ENCODE results near the gene OR51S1.
"Not testable (repeated sequence)": the region's sequence is repeated elsewhere in the genome, so short reads cannot be mapped to it uniquely, and the experiment has no call there.

Gene OR51S1

DNA sequence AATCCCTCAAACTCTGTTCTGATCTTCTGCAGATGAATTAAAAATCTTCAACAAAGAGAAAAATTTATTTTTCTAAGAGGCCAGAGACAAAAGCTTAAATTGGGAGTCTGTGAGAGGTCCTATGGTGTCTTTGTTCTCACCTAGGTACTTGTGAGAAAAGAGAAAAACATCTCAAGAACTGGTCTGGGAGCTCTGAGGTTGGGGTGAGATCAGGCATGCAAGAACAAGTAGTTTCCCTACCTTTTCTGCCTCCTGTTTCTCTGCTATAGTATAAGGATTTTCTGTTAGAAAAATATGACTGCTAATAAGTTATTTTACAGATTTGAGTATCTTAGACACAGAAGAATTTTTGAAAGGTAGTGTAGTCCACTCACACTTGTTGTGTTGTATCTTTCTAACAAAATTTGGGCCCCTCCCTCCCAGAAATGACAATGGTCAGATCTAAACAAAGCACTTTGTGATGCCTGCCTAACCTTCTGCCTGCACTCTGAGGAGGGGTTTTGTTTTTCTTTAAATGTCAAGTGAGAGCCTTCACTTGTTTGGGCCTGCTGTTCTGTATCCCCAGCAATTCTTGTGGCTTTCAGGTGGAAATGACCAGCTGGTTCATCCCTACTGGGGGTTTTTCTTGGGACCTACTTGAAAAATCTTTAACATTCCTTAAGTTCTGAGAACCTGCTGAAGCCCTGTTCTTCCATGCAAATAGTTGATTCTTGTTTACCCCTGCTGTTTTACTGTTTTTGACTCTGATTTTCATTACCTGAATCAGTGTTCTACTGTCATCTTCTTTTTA, 13.6 kb upstream of the OR51S1 start:
- Histone ChIP-seq H3K4me3 (ENCODE audit: low read length) (no peak overlapping the region), H3K4me1 (ENCODE audit: control insufficient read depth, low read depth, low read length) (peaks cover 17% of the 10 kb centered on the region), H3K9me3 (ENCODE audit: control insufficient read depth, low read depth, low read length) (no peaks in the 10 kb centered on the region), H3K27ac (ENCODE audit: low read length) (no peak overlapping the region), H3K9ac (ENCODE audit: low read length) (no peak overlapping the region), H3K36me3 (ENCODE audit: control insufficient read depth, low read depth, low read length) (no peaks in the 10 kb centered on the region), H3K27me3 (ENCODE audit: control insufficient read depth, insufficient read depth, low read length) (no peaks in the 10 kb centered on the region)

DNA sequence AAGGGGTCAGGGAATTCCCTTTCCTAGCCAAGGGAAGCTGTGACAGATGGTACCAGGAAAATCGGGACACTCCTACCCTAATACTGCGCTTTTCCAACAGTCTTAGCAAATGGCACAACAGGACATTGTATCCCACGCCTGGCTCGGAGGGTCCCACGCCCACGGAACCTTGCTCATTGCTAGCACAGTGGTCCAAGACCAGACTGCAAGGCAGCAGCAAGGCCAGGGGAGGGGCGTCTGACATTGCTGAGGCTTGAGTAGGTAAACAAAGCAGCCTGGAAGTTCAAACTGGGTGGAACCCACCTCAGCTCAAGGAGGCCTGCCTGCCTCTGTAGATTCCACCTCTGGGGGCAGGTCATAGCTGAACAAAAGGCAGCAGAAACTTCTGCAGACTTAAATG, 5.3 kb upstream of the OR51S1 start:
- H3K9ac ChIP-seq (ENCODE audit: low read length), result not testable (repeated sequence)

DNA sequence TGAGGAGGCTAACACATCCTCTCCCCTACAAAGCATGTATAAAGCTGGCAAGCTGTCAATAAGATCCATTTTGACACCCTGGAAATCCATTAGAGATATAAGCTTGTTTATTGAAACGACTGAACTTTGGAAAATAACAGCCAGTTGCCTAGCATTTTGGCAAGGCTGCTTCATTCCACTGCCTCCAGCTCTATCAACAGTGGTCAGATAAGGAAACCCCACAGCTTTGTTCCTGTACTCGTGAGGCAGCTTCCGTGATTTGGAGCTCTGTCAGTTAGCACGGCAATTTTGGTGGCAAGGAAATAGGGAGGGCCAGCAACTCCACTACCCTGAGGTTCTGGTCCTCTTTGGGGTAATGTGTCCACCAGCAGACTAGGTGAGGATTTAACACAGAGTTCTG, 2.0 kb upstream of the OR51S1 start:
- H3K9me3 ChIP-seq (ENCODE audit: control insufficient read depth, low read depth, low read length), result no peaks in the 10 kb centered on the region
- no peak overlapping the region for H3K9ac ChIP-seq (ENCODE audit: low read length)
- no peaks in the 10 kb centered on the region for H3K36me3 ChIP-seq (ENCODE audit: control insufficient read depth, low read depth, low read length)
- H3K27me3 ChIP-seq (ENCODE audit: control insufficient read depth, insufficient read depth, low read length), result no peaks in the 10 kb centered on the region
- H3K4me1 ChIP-seq (ENCODE audit: control insufficient read depth, low read depth, low read length), result no peaks in the 10 kb centered on the region
- H3K27ac ChIP-seq (ENCODE audit: low read length), result no peak overlapping the region
- no peak overlapping the region for H3K4me3 ChIP-seq (ENCODE audit: low read length)

More for the DNA sequence above, 5.3 kb upstream of the OR51S1 start:
- not testable (repeated sequence) for H3K9me3 ChIP-seq (ENCODE audit: control insufficient read depth, low read depth, low read length); H3K36me3 ChIP-seq (ENCODE audit: control insufficient read depth, low read depth, low read length); H3K4me1 ChIP-seq (ENCODE audit: control insufficient read depth, low read depth, low read length); H3K4me3 ChIP-seq (ENCODE audit: low read length); H3K27ac ChIP-seq (ENCODE audit: low read length); H3K27me3 ChIP-seq (ENCODE audit: control insufficient read depth, insufficient read depth, low read length)

DNA sequence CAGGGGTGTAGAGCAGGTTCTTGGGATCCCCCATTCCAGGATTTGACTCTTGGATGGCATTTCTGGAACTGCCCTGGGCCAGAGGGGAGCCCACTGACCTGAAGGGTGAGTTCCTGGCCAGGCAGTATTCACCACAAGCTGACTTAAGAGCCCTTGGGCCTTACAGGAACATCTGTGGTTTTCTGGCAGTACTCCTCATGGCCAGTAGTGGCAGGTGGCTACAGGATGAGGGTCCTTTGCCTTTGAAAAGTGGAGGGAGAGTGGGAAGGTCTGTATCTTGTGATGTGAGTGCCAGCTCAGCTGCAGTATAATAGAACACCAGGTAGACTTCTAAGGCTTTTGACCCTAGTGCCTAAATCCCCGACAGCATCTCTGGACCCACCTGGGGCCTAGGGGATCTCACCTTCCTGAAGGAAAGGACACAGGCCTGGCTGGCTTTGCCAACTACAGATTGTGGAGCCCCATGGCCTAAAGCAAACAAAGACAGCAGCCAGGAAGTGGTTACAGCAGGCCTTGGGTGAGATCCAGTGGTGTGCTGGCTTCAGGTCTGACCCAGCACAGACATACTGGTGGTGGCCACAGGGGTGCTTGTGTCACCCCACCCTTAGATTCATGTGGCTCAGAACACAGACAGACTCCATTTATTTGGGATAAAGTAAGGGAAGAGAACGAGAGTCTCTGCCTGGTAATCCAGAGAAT, 9.0 kb downstream of the OR51S1 start:
- Histone ChIP-seq H3K36me3 (ENCODE audit: control insufficient read depth, low read depth, low read length) (no peaks in the 10 kb centered on the region), H3K27me3 (ENCODE audit: control insufficient read depth, insufficient read depth, low read length) (no peaks in the 10 kb centered on the region), H3K9me3 (ENCODE audit: control insufficient read depth, low read depth, low read length) (no peaks in the 10 kb centered on the region), H3K4me3 (ENCODE audit: low read length) (no peak overlapping the region), H3K27ac (ENCODE audit: low read length) (no peak overlapping the region), H3K4me1 (ENCODE audit: control insufficient read depth, low read depth, low read length) (no peaks in the 10 kb centered on the region), H3K9ac (ENCODE audit: low read length) (no peak overlapping the region)

DNA sequence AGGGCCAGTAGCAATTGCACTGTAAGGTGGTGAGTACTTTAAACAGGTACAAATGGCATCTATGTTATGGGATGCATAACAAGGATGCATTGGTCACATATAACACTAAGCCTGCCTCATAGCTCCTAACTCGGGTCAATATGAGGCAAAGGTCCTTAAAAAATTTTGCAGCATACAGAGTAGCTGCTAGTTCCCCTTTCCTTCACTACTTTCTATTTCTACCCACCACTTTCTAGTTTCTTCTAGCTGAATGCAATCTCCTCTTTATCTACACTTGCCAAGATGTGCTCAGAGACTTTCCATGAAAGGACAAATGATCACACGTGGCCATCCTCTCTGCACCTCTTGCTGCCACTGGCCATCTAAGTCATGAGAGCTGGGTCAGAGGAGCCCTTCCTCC, 18.1 kb downstream of the OR51S1 start:
- Histone ChIP-seq H3K36me3 (ENCODE audit: control insufficient read depth, low read depth, low read length) (no peaks in the 10 kb centered on the region), H3K4me3 (ENCODE audit: low read length) (no peak overlapping the region), H3K9me3 (ENCODE audit: control insufficient read depth, low read depth, low read length) (no peaks in the 10 kb centered on the region), H3K4me1 (ENCODE audit: control insufficient read depth, low read depth, low read length) (no peaks in the 10 kb centered on the region), H3K27me3 (ENCODE audit: control insufficient read depth, insufficient read depth, low read length) (no peaks in the 10 kb centered on the region), H3K9ac (ENCODE audit: low read length) (no peak overlapping the region), H3K27ac (ENCODE audit: low read length) (no peak overlapping the region)

DNA sequence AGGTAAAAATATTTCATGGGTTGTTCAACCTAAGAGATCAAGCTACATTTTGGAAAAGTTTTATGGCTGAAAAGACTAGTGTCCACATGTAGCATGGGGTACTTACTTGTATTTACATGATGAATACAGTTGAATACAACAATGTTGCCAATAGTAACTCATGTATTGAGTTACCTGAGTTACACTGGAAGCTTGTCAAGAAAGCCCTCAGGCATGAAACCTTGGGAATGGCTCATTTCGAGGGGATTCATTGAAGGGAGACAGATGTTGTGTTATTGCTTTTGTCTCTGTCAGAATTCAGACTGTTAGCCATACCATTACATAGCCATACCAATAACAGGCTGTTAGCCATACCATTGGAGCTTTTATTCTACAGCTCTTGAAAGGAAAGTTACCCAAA, 18.7 kb downstream of the OR51S1 start:
- no peak overlapping the region for H3K4me3 ChIP-seq (ENCODE audit: low read length)
- no peaks in the 10 kb centered on the region for H3K9me3 ChIP-seq (ENCODE audit: control insufficient read depth, low read depth, low read length)
- H3K36me3 ChIP-seq (ENCODE audit: control insufficient read depth, low read depth, low read length), result no peaks in the 10 kb centered on the region
- H3K9ac ChIP-seq (ENCODE audit: low read length), result no peak overlapping the region
- H3K27ac ChIP-seq (ENCODE audit: low read length), result no peak overlapping the region
- no peaks in the 10 kb centered on the region for H3K27me3 ChIP-seq (ENCODE audit: control insufficient read depth, insufficient read depth, low read length)
- H3K4me1 ChIP-seq (ENCODE audit: control insufficient read depth, low read depth, low read length), result no peaks in the 10 kb centered on the region

DNA sequence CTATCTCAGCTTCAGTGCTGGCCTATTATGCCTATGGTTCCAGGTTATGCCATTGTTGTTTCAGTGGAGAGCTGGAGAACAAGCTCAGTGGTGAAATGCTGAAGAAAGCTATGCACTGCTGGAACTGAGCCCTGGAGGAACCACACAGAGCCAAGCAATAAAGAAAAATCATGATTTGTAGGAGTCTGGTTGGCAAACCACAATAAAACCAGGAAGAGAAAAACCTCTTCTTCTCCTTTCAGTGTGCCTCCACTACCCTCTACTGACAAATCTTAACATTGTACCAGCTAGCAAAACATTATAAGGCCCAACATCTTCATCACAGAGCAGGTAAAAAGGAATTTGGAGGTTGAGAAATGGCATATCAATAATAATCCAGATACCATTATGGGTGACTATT, 22.6 kb downstream of the OR51S1 start:
- Histone ChIP-seq H3K4me3 (ENCODE audit: low read length) (no peak overlapping the region), H3K27ac (ENCODE audit: low read length) (no peak overlapping the region), H3K9me3 (ENCODE audit: control insufficient read depth, low read depth, low read length) (no peaks in the 10 kb centered on the region), H3K36me3 (ENCODE audit: control insufficient read depth, low read depth, low read length) (no peaks in the 10 kb centered on the region), H3K27me3 (ENCODE audit: control insufficient read depth, insufficient read depth, low read length) (no peaks in the 10 kb centered on the region), H3K9ac (ENCODE audit: low read length) (no peak overlapping the region), H3K4me1 (ENCODE audit: control insufficient read depth, low read depth, low read length) (no peaks in the 10 kb centered on the region)

DNA sequence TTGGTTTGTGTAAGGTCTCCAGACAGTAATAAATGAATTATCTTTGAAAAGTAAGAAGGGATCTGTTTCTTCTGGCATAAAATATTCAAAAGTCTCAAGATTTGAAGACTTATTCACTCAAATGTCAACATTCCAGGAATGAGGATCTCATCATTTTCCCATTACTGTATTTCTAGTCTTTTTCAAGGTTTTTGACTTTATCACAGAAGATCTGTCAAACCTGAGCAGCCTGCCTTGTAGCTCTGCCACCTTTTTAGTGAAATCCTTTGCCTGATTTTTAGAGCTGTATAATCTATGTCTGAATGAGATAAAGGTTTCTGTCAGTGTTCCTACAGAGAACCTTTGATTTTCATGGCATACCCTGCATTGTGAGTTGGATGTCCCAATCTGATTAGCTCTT, 23.9 kb downstream of the OR51S1 start:
- H3K27ac ChIP-seq (ENCODE audit: low read length), result no peak overlapping the region
- H3K4me3 ChIP-seq (ENCODE audit: low read length), result no peak overlapping the region
- no peaks in the 10 kb centered on the region for H3K36me3 ChIP-seq (ENCODE audit: control insufficient read depth, low read depth, low read length)
- no peaks in the 10 kb centered on the region for H3K9me3 ChIP-seq (ENCODE audit: control insufficient read depth, low read depth, low read length)
- no peak overlapping the region for H3K9ac ChIP-seq (ENCODE audit: low read length)
- no peaks in the 10 kb centered on the region for H3K27me3 ChIP-seq (ENCODE audit: control insufficient read depth, insufficient read depth, low read length)
- no peaks in the 10 kb centered on the region for H3K4me1 ChIP-seq (ENCODE audit: control insufficient read depth, low read depth, low read length)

DNA sequence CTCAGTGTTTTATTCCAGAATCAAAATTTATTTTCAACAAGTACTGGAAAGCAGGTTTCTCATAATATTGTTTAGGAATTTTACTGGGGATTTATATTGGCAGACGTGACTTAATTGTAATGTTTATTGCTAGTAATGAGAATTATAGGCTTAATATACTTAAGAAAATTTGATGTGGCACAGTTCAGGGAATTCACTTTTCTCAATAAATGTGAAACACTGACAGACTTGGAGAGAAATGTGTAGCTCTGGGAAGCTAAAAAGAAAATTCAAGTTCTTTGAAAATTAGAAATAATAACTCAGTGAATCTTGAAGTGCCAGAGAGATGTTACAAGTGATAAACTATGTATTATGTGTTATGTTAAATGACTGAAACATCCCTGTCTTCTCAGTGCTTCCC, 28.0 kb downstream of the OR51S1 start, which contains the start of gene OR51F2:
TSS of gene OR51F2 (plus strand) at position 301 of the 400 bp plus-strand sequence. CDS start 101 bp downstream, outside the sequence.
- no peaks in the 10 kb centered on the region for H3K27me3 ChIP-seq (ENCODE audit: control insufficient read depth, insufficient read depth, low read length)
- no peak within 1 kb of the TSS for H3K4me3 ChIP-seq (ENCODE audit: low read length)
- H3K9me3 ChIP-seq (ENCODE audit: control insufficient read depth, low read depth, low read length), result no peaks in the 10 kb centered on the region
- no peak within 1 kb of the TSS for H3K9ac ChIP-seq (ENCODE audit: low read length)
- no peaks in the 10 kb centered on the region for H3K4me1 ChIP-seq (ENCODE audit: control insufficient read depth, low read depth, low read length)
- no peaks in the 10 kb centered on the region for H3K36me3 ChIP-seq (ENCODE audit: control insufficient read depth, low read depth, low read length)
- no peak within 1 kb of the TSS for H3K27ac ChIP-seq (ENCODE audit: low read length)

DNA sequence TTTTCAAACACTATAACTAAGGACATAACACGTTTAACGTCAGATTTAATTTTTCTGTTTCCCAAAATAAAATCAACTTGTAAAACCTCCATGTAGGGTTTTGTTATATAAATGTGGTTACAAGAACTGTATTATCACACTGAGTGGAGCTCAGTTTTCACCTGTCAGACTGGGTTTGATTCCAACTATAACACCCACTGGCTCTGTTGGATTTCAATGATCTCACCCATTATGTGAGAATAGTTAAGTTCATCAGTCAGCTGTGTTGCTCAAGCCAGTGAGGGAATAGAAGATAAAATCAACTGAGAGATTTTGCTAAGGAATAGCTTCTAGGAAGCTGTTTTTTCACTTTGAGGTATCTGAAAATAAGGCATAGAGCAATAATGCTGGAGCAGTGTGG, 39.8 kb downstream of the OR51S1 start:
- no peaks in the 10 kb centered on the region for H3K9me3 ChIP-seq (ENCODE audit: control insufficient read depth, low read depth, low read length)
- no peak overlapping the region for H3K9ac ChIP-seq (ENCODE audit: low read length)

DNA sequence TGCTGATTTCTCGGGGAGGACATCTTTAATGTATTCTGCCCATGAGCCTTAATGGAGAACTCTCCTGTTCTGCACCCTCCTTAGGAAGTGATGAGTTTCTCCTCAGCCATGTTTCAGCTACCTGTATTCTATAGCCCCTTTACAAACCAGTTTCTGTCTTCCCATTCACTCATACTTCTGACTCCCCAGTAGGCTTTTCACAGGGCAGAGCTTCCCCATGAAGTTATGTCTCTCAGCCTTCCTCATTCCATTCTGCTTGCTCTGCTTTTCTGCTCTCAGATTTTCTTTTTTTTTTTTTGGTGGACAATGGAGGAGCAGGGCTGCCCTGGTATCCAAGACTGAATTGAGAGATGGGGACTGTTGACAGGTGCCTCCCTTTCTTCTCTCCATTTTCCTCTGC, 40.5 kb downstream of the OR51S1 start:
- Histone ChIP-seq H3K4me3 (ENCODE audit: low read length) (no peak overlapping the region), H3K9ac (ENCODE audit: low read length) (no peak overlapping the region), H3K27ac (ENCODE audit: low read length) (no peak overlapping the region), H3K36me3 (ENCODE audit: control insufficient read depth, low read depth, low read length) (no peaks in the 10 kb centered on the region), H3K4me1 (ENCODE audit: control insufficient read depth, low read depth, low read length) (no peaks in the 10 kb centered on the region), H3K9me3 (ENCODE audit: control insufficient read depth, low read depth, low read length) (no peaks in the 10 kb centered on the region), H3K27me3 (ENCODE audit: control insufficient read depth, insufficient read depth, low read length) (no peaks in the 10 kb centered on the region)

More for the DNA sequence above, 39.8 kb downstream of the OR51S1 start:
- Histone ChIP-seq H3K27me3 (ENCODE audit: control insufficient read depth, insufficient read depth, low read length) (no peaks in the 10 kb centered on the region), H3K4me1 (ENCODE audit: control insufficient read depth, low read depth, low read length) (no peaks in the 10 kb centered on the region), H3K4me3 (ENCODE audit: low read length) (no peak overlapping the region), H3K27ac (ENCODE audit: low read length) (no peak overlapping the region), H3K36me3 (ENCODE audit: control insufficient read depth, low read depth, low read length) (no peaks in the 10 kb centered on the region)

DNA sequence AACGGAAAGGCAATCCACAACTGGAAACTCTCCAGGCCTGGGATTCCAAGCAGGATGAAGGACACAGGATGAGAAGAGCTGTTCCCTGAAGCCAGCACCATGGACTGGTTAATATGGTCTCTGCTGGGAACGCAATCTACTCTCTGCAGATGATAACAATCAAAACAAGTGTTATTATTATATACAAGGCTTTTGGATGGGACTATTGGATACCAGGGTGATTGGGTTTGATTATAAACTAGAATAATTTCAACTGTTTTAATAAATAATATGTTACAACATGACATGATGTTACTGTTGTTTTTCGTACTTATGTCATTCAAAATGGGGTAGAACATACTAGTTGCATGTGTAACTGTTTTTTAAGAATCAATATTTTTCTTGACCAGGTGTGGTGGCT, 44.7 kb downstream of the OR51S1 start, which contains the start of gene OR52R1:
TSS of gene OR52R1 (minus strand) at position 101 of the 400 bp plus-strand sequence. CDS start at position 101, 0 bp downstream.
- no peaks in the 10 kb centered on the region for H3K4me1 ChIP-seq (ENCODE audit: control insufficient read depth, low read depth, low read length)
- H3K9ac ChIP-seq (ENCODE audit: low read length), result no peak within 1 kb of the TSS
- H3K27ac ChIP-seq (ENCODE audit: low read length), result no peak within 1 kb of the TSS
- no peaks in the 10 kb centered on the region for H3K27me3 ChIP-seq (ENCODE audit: control insufficient read depth, insufficient read depth, low read length)
- H3K9me3 ChIP-seq (ENCODE audit: control insufficient read depth, low read depth, low read length), result no peaks in the 10 kb centered on the region
- no peaks in the 10 kb centered on the region for H3K36me3 ChIP-seq (ENCODE audit: control insufficient read depth, low read depth, low read length)
- no peak within 1 kb of the TSS for H3K4me3 ChIP-seq (ENCODE audit: low read length)

All from iPS-18a (cell line).